ENCODE results near the gene KLHL29. TPM values are rescaled to one million over a fixed set of nuclear protein-coding genes. Genes with fewer than 3 reads are reported as not detected.

The KLHL29 gene
- total RNA-seq, 1 experiment from 2014 or later: 3.4 TPM

GRCh38 chr2:23597687-23598086 lies 212.7 kb downstream of the KLHL29 start:
- TF ChIP-seq CTCF (conservative IDR thresholded peaks at IDR 0.05): no peak
- no peak for TF ChIP-seq EZH2 (IDR thresholded peaks at IDR 0.05; ENCODE audit: low read depth)

DNA sequence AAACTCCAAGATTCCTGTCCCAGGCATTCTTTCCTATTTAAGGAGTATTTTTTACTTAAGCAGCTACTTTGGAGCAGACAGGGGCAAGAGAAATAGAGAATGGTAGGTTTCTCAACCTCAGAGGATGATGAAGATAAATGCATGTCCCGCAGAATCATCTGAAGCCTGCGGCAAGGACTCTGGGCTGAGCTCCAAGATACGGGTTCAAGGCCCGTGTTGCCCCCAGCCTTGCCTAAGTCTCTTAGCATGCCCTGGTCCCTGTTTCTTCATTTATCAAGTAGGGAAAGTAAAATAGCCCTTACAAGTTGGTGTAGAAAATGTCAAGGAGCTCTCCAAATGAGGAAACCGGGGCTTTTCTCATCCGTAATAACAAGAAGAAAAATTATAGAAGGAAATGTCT lies 214.0 kb downstream of the KLHL29 start:
- POLR2A ChIA-PET (ENCODE audit: unreplicated experiment): no interaction called here

More at GRCh38 chr2:23597687-23598086, 212.7 kb downstream of the KLHL29 start:
- POLR2A ChIA-PET (ENCODE audit: unreplicated experiment): no interaction called here
- no peaks in the 10 kb centered on the region for H3K9me3 ChIP-seq (ENCODE audit: insufficient read depth, low read depth)
- H3F3A ChIP-seq (ENCODE audit: insufficient read depth, low read depth): no peaks in the 10 kb centered on the region
- intact Hi-C loops (cut with micrococcal nuclease; ENCODE audit: unreplicated experiment): no loop called here
- H2AFZ ChIP-seq: no peak overlapping the region
- no peak for DNase-seq
- H3K4me2 ChIP-seq: no peak overlapping the region
- no peaks in the 10 kb centered on the region for H3K9me2 ChIP-seq (ENCODE audit: insufficient read depth)
- H3K36me3 ChIP-seq (ENCODE audit: low read depth): no peaks in the 10 kb centered on the region
- no peaks in the 10 kb centered on the region for H4K20me1 ChIP-seq (ENCODE audit: insufficient read depth)
- no peaks in the 10 kb centered on the region for H3K27me3 ChIP-seq (ENCODE audit: insufficient read depth, low read depth)
- H3K79me2 ChIP-seq (ENCODE audit: low read depth): no peaks in the 10 kb centered on the region
- peaks cover 7% of the 10 kb centered on the region; the same call in 1 of the 2 replicates for H3K4me1 ChIP-seq (replicated peaks; ENCODE audit: insufficient read depth)
- CTCF ChIA-PET: interaction anchor here (0.6 kb wide), 1 partner anchor 782 kb away, joined by 5 read pairs; no protein-coding TSS in a partner anchor
- no TSS peak for BruUV-seq (replicated peaks)
- no peak overlapping the region for H3K27ac ChIP-seq
- no peak overlapping the region for H3K4me3 ChIP-seq

DNA sequence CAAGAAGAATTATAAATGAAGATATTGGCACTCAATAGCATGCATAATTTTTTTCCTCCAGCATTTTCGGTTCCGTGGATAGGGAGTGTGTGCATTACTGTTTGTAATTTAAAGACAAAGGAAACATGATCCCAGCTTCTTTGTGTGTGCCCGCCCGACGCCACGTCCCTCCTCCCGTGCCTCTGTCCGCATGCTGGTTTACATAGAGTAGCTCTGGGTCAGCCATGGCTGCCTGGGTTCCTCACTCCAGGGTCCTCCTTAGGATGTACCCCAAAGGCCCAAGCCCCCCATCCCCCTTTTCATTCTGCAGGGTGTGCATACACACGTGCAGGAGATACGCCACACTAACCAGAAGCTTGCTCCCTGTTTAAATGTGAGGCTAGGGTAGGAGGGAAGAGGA lies 214.7 kb downstream of the KLHL29 start:
- Histone ChIP-seq H3K27me3 (ENCODE audit: insufficient read depth, low read depth) (no peaks in the 10 kb centered on the region), H3K4me2 (no peak overlapping the region), H2AFZ (no peak overlapping the region), H3K4me3 (no peak overlapping the region), H3K36me3 (ENCODE audit: low read depth) (no peaks in the 10 kb centered on the region), H3F3A (ENCODE audit: insufficient read depth, low read depth) (no peaks in the 10 kb centered on the region), H4K20me1 (ENCODE audit: insufficient read depth) (no peaks in the 10 kb centered on the region), H3K4me1 (replicated peaks; ENCODE audit: insufficient read depth) (peaks cover 7% of the 10 kb centered on the region; the same call in 1 of the 2 replicates), H3K79me2 (ENCODE audit: low read depth) (no peaks in the 10 kb centered on the region), H3K9me2 (ENCODE audit: insufficient read depth) (no peaks in the 10 kb centered on the region), H3K9me3 (ENCODE audit: insufficient read depth, low read depth) (no peaks in the 10 kb centered on the region), H3K27ac (no peak overlapping the region)
- POLR2A ChIA-PET (ENCODE audit: unreplicated experiment): no interaction called here
- TF ChIP-seq EZH2 (IDR thresholded peaks at IDR 0.05; ENCODE audit: low read depth) (no peak), CTCF (conservative IDR thresholded peaks at IDR 0.05) (no peak)
- CTCF ChIA-PET: no interaction called here
- DNase-seq: no peak
- intact Hi-C loops (cut with micrococcal nuclease; ENCODE audit: unreplicated experiment): no loop called here
- BruUV-seq (replicated peaks): no TSS peak

More for the DNA sequence above, 214.0 kb downstream of the KLHL29 start:
- no peak overlapping the region for H3K4me2 ChIP-seq
- no peaks in the 10 kb centered on the region for H3K36me3 ChIP-seq (ENCODE audit: low read depth)
- no peaks in the 10 kb centered on the region for H3F3A ChIP-seq (ENCODE audit: insufficient read depth, low read depth)
- CTCF ChIA-PET: no interaction called here
- H3K27me3 ChIP-seq (ENCODE audit: insufficient read depth, low read depth): no peaks in the 10 kb centered on the region
- BruUV-seq (replicated peaks): no TSS peak
- no peaks in the 10 kb centered on the region for H3K79me2 ChIP-seq (ENCODE audit: low read depth)
- H3K27ac ChIP-seq: no peak overlapping the region
- no peak overlapping the region for H2AFZ ChIP-seq
- no peak for TF ChIP-seq EZH2 (IDR thresholded peaks at IDR 0.05; ENCODE audit: low read depth)
- no peak for TF ChIP-seq CTCF (conservative IDR thresholded peaks at IDR 0.05)
- DNase-seq: no peak
- intact Hi-C loops (cut with micrococcal nuclease; ENCODE audit: unreplicated experiment): no loop called here
- H4K20me1 ChIP-seq (ENCODE audit: insufficient read depth): no peaks in the 10 kb centered on the region
- no peaks in the 10 kb centered on the region for H3K9me2 ChIP-seq (ENCODE audit: insufficient read depth)
- H3K4me1 ChIP-seq (replicated peaks; ENCODE audit: insufficient read depth): peaks cover 7% of the 10 kb centered on the region; the same call in 1 of the 2 replicates
- H3K4me3 ChIP-seq: no peak overlapping the region
- no peaks in the 10 kb centered on the region for H3K9me3 ChIP-seq (ENCODE audit: insufficient read depth, low read depth)
